ENCODE measurements around the gene DLGAP5. TPM values are rescaled to one million over a fixed set of nuclear protein-coding genes. Genes with fewer than 3 reads are reported as not detected.

DLGAP5 gene
- total and polyA plus RNA-seq, 2 of the 13 experiments (the other 11 are each of a cell fraction or from before 2014, with no cell fraction given): 7.7 to 55.8 TPM

DNA sequence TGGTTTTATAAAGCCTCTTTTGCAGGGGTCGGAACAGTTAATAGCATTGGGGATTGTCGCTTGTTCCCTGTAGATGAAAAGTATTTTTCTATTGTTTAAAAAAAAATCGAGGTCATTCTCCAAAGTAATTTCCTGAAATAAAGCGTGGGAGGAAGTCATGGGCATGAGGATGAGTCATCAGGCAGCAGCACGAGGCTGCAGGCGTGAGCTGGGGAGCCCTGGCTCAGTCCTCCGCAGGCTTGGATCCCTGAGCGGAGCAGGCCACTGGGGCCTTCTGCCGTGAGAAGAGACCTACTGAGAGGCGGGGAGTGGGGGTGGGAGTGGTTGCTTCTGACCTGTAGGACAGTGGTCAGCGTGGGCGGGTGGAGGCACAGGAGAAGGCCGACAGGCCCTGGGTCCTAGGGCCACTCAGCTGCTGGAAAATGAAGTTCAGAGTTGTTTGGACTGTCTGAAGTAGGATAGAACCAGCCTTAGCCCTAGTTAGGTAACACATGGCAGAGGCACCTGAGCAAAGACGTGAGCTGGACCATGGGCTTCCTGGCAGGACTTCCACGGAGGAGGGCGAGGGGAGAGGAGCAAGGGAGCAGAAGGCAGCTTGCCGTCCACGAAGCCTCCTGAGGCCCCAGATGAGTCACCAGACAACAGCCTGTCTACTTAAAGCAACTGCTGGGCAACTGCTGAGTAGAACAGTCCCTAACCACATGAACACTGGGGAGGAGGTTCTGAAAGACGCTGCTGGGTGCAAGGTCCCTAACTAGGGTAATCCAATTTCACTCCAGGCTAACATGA, 83.4 kb downstream of the DLGAP5 start (continued):
- TF ChIP-seq, protein P1, sequence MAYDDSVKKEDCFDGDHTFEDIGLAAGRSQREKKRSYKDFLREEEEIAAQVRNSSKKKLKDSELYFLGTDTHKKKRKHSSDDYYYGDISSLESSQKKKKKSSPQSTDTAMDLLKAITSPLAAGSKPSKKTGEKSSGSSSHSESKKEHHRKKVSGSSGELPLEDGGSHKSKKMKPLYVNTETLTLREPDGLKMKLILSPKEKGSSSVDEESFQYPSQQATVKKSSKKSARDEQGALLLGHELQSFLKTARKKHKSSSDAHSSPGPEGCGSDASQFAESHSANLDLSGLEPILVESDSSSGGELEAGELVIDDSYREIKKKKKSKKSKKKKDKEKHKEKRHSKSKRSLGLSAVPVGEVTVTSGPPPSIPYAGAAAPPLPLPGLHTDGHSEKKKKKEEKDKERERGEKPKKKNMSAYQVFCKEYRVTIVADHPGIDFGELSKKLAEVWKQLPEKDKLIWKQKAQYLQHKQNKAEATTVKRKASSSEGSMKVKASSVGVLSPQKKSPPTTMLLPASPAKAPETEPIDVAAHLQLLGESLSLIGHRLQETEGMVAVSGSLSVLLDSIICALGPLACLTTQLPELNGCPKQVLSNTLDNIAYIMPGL (CRISPR knock-in tag; IDR thresholded peaks at IDR 0.05; ENCODE audit: borderline replicate concordance in 1 of 2, low read depth in 1 of 2): peak in 1 of 2 experiments; percentile 65; a peak in 2 of 4 replicates
- TF ChIP-seq MXI1 (IDR thresholded peaks at IDR 0.05; ENCODE audit: borderline replicate concordance, low read depth, low read length) (peak; percentile 65; the same call in 1 of the 3 replicates), MYPOP (CRISPR knock-in tag; IDR thresholded peaks at IDR 0.05) (peak; percentile 77; the same call in 1 of the 2 replicates), RNF219 (CRISPR knock-in tag; IDR thresholded peaks at IDR 0.05) (no peak), NFAT5 (CRISPR knock-in tag; IDR thresholded peaks at IDR 0.05) (peak; percentile 81; the same call in 1 of the 2 replicates), AKAP8 (CRISPR knock-in tag; IDR thresholded peaks at IDR 0.05) (0 out of 2 replicates have a peak, but pooled peaks have one; percentile 8), ZNF101 (CRISPR knock-in tag; IDR thresholded peaks at IDR 0.05; ENCODE audit: borderline replicate concordance, low read depth) (no peak), ATF5 (CRISPR knock-in tag; IDR thresholded peaks at IDR 0.05; ENCODE audit: low read depth) (no peak; the same call in 1 of the 2 replicates), MBNL3 (CRISPR knock-in tag; conservative IDR thresholded peaks at IDR 0.05) (no peak)
- TF ChIP-seq, protein P2, sequence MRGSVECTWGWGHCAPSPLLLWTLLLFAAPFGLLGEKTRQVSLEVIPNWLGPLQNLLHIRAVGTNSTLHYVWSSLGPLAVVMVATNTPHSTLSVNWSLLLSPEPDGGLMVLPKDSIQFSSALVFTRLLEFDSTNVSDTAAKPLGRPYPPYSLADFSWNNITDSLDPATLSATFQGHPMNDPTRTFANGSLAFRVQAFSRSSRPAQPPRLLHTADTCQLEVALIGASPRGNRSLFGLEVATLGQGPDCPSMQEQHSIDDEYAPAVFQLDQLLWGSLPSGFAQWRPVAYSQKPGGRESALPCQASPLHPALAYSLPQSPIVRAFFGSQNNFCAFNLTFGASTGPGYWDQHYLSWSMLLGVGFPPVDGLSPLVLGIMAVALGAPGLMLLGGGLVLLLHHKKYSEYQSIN (CRISPR knock-in tag; IDR thresholded peaks at IDR 0.05; ENCODE audit: borderline replicate concordance): no peak
